ENCODE measurements around the gene C9.
"Not testable (repeated sequence)": the region's sequence is repeated elsewhere in the genome, so short reads cannot be mapped to it uniquely, and the experiment has no call there.

C9 gene

GRCh38 chr5:39256477-39257235 lies 107.6 kb downstream of the C9 start:
- no peak for DNase-seq

GRCh38 chr5:39255406-39255805 lies 108.9 kb downstream of the C9 start:
- no peak for DNase-seq

- DNase-seq, result no peak
These were observed 109.6 kb downstream of the C9 start for GRCh38 chr5:39254671-39255070.

- no peak for DNase-seq
These were observed 111.1 kb downstream of the C9 start for GRCh38 chr5:39253196-39253595.

GRCh38 chr5:39249564-39250274 lies 114.6 kb downstream of the C9 start:
- DNase-seq, result no peak

- DNase-seq, result no peak
These were observed 115.2 kb downstream of the C9 start for GRCh38 chr5:39249069-39249468.

GRCh38 chr5:39240750-39241149 lies 123.5 kb downstream of the C9 start:
- DNase-seq, result no peak

- no peak for DNase-seq
These were observed 125.8 kb downstream of the C9 start for GRCh38 chr5:39238366-39239105.

- no peak for DNase-seq
These were observed 127.6 kb downstream of the C9 start for GRCh38 chr5:39236718-39237117.

GRCh38 chr5:39235648-39236047 lies 128.6 kb downstream of the C9 start:
- no peak for DNase-seq

GRCh38 chr5:39234494-39234893 lies 129.8 kb downstream of the C9 start:
- DNase-seq, result not testable (repeated sequence)

Measured in NCI-H187 (cell line).